Left lobe of liver (tissue), 2 donors: ENCODE data around the gene IRF7. TPM values are rescaled to one million over a fixed set of nuclear protein-coding genes. Genes with fewer than 3 reads are reported as not detected.

ENCODE experiments used
- ATAC-seq: fragments of 200-7000 bp; cut with Tn5 transposase; one replicate; pipeline ENCODE4 v1.9.1; 2020; ENCODE audit warnings: mild to moderate bottlenecking, moderate library complexity
- DNase-seq: peaks from one replicate; pipeline ENCODE4 v3.0.0-alpha.2; 2020; ENCODE audit warnings: low spot score
- total RNA-seq: library from RNA; stranded (reverse); gene quantifications from one replicate; pipeline ENCODE4 v1.2.1, GENCODE V29; 2021
- donor health status: DM: no; HTN: no; CAD: no; lungs with moderate emphysema.
- donor health status: DM: no; HTN: yes; CAD: no.

The IRF7 gene
- total RNA-seq, 1 donor from 2014 or later = 38.5 TPM

DNA sequence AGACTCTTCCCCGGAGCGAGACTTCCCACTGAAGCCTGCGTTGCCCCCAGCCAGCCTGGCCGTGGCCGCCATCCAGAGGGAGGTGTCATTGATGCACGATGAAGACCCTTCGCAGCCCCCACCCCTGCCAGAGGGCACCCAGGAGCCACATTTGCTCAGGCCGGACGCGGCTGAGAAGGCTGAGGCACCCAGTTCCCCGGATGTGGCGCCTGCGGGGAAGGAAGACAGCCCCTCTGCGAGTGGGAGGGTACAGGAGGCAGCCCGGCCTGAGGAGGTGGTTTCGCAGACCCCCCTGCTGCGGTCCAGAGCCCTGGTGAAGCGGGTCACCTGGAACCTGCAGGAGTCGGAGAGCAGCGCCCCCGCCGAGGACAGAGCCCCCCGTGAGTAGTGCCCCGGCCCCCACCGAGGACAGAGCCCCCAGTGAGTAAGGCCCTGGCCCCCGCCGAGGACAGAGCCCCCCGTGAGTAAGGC is 6.4 kb downstream of the IRF7 start:
- ATAC-seq (no peak), DNase-seq (no peak)

DNA sequence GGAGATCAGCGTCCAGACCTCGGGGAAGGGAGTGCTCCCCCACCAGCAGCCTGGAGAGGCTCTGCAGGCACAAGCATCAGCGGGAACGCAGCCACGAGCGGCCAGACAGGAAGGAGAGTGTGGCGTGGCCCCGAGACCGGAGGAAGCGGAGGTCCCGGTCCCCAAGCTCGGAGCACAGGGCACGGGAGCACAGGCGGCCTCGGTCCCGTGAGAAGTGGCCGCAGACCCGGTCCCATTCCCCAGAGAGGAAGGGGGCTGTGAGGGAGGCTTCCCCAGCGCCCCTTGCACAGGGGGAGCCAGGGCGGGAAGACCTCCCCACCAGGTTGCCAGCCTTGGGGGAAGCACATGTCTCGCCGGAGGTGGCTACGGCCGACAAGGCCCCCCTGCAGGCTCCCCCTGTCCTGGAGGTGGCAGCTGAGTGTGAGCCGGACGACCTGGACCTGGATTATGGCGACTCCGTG is 6.9 kb downstream of the IRF7 start:
- no peak for DNase-seq
- ATAC-seq = no peak

DNA sequence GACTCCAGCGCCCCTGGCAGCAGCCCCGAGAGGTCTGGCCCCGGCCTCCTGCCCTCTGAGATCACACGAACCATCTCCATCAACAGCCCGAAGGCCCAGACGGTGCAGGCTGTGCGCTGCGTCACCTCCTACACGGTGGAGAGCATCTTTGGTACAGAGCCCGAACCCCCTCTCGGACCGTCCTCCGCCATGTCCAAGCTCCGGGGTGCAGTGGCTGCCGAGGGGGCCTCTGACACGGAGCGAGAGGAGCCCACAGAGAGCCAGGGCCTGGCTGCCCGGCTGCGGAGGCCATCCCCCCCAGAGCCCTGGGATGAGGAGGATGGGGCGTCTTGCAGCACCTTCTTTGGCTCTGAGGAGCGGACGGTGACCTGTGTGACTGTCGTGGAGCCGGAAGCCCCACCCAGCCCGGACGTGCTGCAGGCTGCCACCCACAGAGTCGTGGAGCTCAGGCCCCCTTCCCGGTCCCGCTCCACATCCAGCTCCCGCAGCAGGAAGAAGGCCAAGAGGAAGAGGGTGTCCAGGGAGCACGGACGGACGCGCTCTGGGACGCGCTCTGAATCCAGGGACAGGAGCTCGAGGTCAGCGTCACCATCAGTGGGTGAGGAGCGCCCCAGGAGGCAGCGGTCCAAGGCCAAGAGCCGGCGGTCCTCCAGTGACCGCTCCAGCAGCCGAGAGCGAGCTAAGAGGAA is 7.6 kb downstream of the IRF7 start:
- DNase-seq (no peak), ATAC-seq (no peak)

- ATAC-seq (no peak), DNase-seq (no peak)
Observed at GRCh38 chr11:607020-607780, 8.6 kb downstream of the IRF7 start.

DNA sequence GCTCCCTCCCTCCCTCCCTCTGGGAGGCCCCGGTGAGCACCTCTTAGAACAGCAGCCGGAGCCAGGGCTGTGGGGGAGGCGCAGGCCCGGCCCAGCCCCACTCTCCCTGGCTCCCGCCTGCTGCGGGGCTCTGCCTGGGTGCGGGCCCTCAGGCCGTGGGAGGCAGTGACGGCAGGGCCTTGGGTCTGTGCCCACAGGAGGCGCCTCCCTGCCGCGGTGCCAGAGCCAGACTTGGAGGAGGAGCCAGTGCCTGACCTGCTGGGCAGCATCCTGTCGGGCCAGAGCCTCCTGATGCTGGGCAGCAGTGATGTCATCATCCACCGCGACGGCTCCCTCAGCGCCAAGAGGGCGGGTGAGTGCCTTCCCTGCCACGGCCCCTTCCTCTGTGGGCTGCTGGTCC is 9.5 kb downstream of the IRF7 start:
- ATAC-seq (peak; percentile 82), DNase-seq (peak; percentile 90)

DNA sequence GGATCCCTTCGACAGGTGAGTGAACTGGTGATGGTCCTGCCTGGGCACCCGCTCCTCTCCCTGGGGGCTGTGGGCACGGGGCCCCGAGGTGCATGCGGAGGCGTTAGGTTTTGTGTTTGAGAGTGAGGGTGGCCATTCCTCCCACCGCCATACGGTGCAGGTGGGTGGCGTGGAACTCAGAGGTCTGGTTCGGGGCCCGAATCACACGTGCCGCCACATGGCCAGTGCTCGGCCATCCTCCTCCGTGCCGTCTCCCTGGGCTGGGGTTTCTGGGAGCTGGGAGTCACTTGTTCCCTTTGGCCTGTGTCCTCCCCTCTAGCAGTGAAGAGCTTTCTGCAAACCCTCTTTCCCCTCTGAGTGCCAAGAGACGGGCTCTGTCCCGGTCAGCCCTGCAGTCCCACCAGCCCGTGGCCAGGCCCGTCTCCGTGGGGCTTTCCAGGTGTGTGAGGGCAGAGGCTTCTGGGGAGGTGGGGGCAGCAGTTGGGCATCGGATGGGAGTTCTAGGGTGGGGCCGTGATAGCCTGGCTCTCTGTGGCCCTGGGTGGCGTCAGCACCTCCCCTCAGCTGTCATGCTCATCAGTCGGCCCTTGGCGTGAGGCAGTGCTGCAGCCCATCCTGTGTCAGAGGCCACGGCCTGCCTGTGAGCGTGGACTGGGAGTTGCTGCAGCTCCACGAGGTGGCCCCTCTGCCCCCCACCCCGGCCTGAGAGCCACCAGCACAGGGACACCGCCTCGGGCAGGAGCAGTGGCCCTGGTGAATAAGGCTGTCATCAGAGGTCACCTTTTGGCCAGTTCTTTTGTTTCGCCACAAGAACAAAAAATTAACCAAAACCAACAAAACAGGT is 10.2 kb downstream of the IRF7 start:
- ATAC-seq (peak; percentile 16), DNase-seq (no peak)

DNA sequence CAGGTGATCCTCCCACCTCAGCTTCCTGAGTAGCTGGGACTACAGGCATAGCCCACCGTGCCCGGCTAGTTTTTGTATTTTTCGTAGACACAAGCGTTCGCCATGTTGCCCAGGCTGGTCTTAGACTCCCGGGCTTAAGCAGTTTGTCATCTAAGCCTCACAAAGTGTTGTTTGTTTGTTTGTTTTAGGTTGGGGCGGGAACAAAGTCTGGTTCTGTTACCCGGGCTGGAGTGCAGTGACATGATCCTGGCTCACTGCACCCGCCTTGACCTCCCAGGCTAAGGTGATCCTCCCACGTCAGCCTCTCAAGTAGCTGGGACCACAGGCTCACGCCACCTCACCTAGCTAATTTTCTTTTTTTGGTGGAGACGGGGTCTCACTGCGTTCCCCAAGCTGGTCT is 12.6 kb downstream of the IRF7 start:
- ATAC-seq (peak; percentile 9), DNase-seq (no peak)

DNA sequence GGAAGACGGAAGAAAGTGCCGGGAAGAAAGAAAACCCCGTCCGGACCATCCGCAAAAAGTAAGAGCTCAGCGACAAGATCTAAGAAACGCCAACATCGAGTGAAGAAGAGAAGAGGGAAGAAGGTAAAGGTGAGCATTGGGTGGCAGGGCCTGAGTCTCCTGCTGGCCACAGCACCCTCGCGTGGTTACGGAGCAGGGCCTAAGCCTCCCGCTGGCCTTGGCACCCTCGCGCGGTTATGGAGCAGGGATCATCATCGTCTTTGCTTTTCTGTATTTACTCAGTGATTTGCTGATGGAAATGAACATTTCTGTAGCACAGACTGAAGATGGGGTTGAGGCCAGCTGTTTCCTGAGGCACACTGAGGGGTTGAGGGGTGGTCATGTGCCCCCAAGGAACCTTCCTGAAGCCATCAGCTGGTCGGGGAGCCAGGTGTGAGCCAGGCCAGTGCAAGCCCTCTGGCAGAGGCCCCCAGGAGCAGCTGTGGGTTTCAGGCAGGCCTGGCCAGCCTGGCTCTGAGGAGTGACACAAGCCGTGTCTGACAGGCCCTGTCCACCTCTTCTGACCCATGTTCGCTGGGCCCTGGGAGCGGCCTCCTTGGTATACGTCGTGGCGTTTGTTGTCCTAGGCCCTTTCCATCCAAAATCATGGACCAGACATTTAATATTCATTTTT is 14.0 kb downstream of the IRF7 start:
- no peak for DNase-seq
- ATAC-seq = no peak

GRCh38 chr11:598005-598680 is 17.6 kb downstream of the IRF7 start:
- ATAC-seq (no peak), DNase-seq (no peak)

GRCh38 chr11:597166-597725 is 18.5 kb downstream of the IRF7 start:
- ATAC-seq (no peak), DNase-seq (no peak)

DNA sequence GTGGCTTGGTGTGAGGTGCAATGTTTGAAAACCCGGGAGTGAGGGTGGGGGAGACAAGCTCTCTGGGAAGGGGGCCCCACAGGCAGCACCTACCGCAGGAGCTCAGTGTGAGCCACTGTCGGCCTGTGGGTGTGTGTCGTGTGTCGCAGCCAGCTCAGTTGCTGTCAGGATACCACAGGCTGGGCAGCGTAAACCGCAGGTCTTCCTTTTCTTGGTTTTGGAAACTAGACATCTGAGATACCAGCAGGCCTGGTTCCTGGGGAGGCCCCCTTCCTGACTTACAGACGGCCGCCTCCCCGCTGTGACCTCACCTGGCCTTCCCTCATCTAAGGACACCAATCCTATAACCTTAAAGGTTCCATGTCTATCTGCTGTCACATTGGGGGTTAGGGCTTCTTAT is 19.4 kb downstream of the IRF7 start:
- ATAC-seq (no peak), DNase-seq (no peak)

DNA sequence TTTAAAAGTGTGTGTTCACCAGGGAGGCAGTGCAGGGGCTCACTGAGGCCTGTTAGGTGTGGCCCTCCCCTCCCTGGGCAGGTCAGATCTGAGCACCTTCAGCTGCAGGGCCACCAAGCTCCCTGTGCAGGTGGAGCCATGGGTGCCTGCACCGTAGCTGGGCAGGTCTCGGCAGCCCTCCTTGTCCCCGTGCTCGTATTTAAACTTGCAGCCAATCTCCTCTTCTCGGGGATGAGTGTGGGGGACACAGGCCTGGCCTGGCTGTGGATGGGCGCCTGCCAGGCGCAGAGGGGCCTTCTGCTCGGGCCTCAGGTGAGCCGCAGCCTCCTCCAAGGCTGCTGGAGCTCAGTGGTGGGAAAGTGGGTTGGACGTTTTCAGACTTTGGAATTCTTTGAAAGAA is 20.4 kb downstream of the IRF7 start:
- ATAC-seq (no peak), DNase-seq (no peak)

- ATAC-seq (no peak), DNase-seq (no peak)
Observed at GRCh38 chr11:593347-593746, 22.4 kb downstream of the IRF7 start.

GRCh38 chr11:592918-593317 is 22.8 kb downstream of the IRF7 start:
- DNase-seq = no peak
- ATAC-seq = no peak

DNA sequence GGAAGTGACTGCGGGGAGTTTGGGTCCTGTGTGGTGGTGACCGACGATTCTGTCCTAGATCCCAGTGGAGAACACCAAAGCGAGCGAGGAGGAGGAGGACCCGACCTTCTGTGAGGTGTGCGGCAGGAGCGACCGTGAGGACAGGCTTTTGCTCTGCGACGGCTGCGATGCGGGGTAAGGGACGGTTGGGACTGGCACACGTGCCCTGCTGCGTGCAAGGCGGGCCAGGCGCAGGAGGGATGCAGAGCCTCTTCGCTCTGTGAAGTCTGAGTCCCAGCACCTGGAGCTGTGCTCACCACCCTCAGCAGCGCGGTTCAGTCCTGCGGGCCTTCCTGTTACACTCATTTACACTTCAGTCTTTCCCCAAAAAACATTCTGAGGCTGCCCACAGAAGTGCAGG is 23.2 kb downstream of the IRF7 start:
- no peak for ATAC-seq
- no peak for DNase-seq

DNA sequence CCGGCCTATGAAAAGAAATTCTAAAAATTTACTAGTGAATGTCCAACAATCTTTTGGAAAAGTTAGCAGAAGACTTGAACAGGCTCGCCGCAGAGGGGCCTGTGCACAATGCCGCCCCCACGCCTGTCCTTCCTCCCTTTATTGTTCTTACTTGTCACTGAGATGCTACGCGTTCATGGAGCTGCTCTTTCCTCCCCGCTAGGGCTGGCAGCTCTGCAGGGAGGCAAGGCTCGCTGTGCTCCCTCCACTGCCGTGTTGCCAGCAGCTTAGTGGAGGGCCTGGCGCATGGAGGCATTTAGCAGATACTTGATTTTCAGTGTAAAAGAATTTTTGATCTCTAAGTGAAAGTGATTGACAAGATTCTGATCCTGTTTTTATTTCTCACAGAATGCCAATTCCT is 24.8 kb downstream of the IRF7 start:
- ATAC-seq = no peak
- DNase-seq = no peak

GRCh38 chr11:589798-590197 is 26.0 kb downstream of the IRF7 start:
- no peak for ATAC-seq
- no peak for DNase-seq

DNA sequence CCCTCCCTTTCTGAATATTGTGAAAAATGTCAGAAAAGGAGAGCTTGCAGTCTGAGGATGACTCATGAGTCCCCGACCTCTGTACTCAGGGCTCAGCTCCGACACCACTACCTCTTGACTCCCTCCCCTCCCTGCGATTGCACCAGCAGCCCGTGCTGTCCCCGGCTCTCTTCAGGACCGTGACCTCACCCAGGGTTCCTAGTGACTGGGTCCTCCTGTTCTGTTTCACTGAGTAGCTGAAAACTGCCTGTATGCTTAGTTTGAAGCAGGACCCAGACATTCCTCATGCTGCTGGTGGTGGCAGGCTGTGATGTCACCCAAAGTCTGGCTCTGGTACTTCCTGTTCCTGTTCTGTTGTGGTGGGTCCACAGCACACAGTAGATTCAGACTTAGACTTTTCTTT is 27.8 kb downstream of the IRF7 start:
- ATAC-seq = peak; percentile 92
- peak; percentile 92 for DNase-seq

DNA sequence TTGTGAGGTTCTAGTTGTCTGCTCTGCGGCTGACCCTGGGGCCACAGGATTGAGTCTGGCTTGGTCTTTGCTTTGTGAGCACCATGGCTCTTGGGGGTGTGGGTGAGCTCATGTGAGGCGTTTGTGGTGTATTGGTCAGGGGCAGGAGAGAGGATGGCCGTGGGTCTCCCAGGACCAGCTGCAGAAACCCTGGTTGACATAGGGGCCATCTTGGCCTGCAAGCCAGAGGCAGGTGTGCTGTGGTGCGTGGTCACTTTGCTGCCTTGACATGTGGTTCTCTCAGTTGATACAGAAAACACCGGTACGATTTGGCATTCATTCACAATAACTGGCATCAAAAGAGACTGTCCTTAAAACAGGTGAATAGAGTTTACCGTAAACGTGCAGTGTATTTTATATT is 28.2 kb downstream of the IRF7 start:
- DNase-seq = no peak
- ATAC-seq = peak; percentile 44
